GM23248 (cell line): ENCODE results near the gene PSMD12.

Experiments used
- EZH2 ChIP-seq: fragments of 200-600 bp; sonication (generic); IDR thresholded peaks from 2 replicates; pipeline ENCODE4 v1.6.1; 2018; ENCODE audit warnings: antibody characterized with exemption, mild to moderate bottlenecking; ENCODE audit not compliant: insufficient read depth, poor library complexity, severe bottlenecking
- EZH2phosphoT487 ChIP-seq: fragments of 200-600 bp; sonication (generic); IDR thresholded peaks from 2 replicates; pipeline ENCODE4 v1.6.1; 2018; ENCODE audit warnings: antibody characterized with exemption, moderate library complexity, mild to moderate bottlenecking, low read depth; ENCODE audit not compliant: insufficient read depth

DNA sequence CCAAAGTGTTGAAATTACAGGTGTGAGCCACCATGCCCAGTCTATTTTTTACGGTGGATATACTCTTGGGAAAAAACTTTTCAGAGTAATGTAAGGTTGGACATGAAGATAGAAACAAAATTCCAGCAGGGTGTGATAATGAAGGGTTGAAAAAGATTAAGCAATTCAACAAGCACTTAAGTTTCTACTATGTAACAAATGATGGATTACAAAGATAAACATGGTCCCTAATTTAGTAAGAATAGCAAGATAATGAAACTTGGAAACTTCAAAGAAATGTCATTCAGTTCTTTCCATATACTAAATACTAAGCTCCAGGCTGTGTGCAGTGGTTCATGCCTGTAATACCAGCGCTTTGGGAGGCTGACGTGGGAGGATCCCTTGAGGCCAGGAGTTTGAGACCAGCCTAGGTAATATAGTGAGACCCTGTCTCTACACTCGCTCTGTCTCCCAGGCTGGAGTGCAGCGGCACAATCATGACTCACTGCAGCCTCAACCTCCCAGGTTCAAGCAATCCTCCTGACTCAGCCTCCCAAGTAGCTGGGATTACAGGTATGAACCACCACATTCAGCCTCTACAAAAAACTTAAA is 31.0 kb downstream of the PSMD12 start:
- no peak for TF ChIP-seq EZH2
- no peak for TF ChIP-seq EZH2phosphoT487
